Sigmoid colon (tissue), 4 donors: Measurements from ENCODE around the gene ZNF346.

Experiments used
- EP300 ChIP-seq, 4 donors: sonication (generic); formaldehyde crosslinking; IDR thresholded peaks; one replicate each; pipeline ENCODE4 v1.6.1; 2017; ENCODE audit warnings: antibody characterized with exemption in 4 of 4
- POLR2A ChIP-seq, 2 donors: fragments of 450-650 bp; IDR thresholded peaks; one replicate each; pipeline ENCODE4 v1.6.1; 2016; ENCODE audit warnings: antibody characterized with exemption in 2 of 2, mild to moderate bottlenecking in 2 of 2, moderate library complexity in 2 of 2
- POLR2AphosphoS5 ChIP-seq, 4 donors: sonication (generic); formaldehyde crosslinking; IDR thresholded peaks; one replicate each; pipeline ENCODE4 v1.6.1; 2017; ENCODE audit warnings: antibody characterized with exemption in 4 of 4
- TF ChIP-seq, protein P1 (sequence below), 4 experiments: fragments of 450-650 bp in 3 of 4; fragments of 200-600 bp in 1 of 4; IDR thresholded peaks; one replicate each; pipeline ENCODE4 v1.5.1; 2016 to 2019; ENCODE audit warnings: antibody characterized with exemption in 4 of 4, mild to moderate bottlenecking in 3 of 4, moderate library complexity in 2 of 4

DNA sequence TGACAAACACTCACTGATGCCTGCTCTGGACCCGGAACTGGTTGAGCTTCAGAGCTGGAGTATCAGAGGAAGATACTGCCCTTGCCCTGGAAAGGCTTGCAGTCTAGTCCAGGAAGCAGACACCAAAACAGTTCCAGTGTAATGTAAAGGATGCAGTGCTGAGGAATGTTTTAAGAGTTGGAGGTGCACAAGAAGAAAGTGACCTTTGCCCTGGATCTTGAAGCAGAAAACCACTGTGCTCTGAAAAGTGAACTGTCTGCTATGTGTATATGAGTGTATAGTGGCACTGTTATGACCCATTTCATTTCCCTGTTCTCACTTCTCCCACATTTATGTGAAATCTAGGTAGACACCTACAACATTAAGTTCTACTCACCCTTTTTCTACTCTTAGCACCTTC is 2.1 kb downstream of the ZNF346 start:
- TF ChIP-seq POLR2AphosphoS5 (IDR thresholded peaks at IDR 0.05) (no peak), POLR2A (IDR thresholded peaks at IDR 0.05) (no peak), EP300 (IDR thresholded peaks at IDR 0.05) (no peak)
- TF ChIP-seq, protein P1, sequence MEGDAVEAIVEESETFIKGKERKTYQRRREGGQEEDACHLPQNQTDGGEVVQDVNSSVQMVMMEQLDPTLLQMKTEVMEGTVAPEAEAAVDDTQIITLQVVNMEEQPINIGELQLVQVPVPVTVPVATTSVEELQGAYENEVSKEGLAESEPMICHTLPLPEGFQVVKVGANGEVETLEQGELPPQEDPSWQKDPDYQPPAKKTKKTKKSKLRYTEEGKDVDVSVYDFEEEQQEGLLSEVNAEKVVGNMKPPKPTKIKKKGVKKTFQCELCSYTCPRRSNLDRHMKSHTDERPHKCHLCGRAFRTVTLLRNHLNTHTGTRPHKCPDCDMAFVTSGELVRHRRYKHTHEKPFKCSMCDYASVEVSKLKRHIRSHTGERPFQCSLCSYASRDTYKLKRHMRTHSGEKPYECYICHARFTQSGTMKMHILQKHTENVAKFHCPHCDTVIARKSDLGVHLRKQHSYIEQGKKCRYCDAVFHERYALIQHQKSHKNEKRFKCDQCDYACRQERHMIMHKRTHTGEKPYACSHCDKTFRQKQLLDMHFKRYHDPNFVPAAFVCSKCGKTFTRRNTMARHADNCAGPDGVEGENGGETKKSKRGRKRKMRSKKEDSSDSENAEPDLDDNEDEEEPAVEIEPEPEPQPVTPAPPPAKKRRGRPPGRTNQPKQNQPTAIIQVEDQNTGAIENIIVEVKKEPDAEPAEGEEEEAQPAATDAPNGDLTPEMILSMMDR (IDR thresholded peaks at IDR 0.05) = no peak
